Body of pancreas (tissue), 4 donors: ENCODE data around the gene EYS.

Source experiments
- POLR2A ChIP-seq, 3 donors: fragments of 450-650 bp; IDR thresholded peaks; one replicate each; pipeline ENCODE4 v1.6.1; 2016; ENCODE audit warnings: antibody characterized with exemption in 3 of 3, mild to moderate bottlenecking in 2 of 3
- TF ChIP-seq, protein P1 (sequence below), 7 experiments: fragments of 450-650 bp in 4 of 7; fragments of 200-600 bp in 3 of 7; sonication (generic) in 3 of 7; IDR thresholded peaks; one replicate each; pipeline ENCODE4 v1.5.1; 2016 to 2019; ENCODE audit warnings: antibody characterized with exemption in 7 of 7

DNA sequence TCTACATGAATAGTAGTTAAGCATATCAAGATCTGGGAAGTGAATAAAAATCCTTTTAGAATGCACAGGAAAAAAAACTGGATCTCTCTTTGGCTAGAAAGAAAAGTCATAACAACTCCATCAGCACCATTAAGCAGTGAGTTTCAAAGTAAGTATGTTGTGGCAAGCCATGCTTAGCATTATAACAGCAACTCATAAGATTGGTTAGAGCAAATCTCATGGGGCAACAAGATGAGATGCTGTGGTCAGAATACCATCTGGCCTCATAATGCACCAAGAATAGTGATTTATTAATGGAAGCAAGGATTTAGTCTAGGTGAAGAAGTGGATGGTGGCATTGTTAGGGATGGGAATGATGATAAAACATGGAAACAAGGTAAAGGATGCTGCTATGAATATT is 1912.0 kb downstream of the EYS start:
- TF ChIP-seq, protein P1, sequence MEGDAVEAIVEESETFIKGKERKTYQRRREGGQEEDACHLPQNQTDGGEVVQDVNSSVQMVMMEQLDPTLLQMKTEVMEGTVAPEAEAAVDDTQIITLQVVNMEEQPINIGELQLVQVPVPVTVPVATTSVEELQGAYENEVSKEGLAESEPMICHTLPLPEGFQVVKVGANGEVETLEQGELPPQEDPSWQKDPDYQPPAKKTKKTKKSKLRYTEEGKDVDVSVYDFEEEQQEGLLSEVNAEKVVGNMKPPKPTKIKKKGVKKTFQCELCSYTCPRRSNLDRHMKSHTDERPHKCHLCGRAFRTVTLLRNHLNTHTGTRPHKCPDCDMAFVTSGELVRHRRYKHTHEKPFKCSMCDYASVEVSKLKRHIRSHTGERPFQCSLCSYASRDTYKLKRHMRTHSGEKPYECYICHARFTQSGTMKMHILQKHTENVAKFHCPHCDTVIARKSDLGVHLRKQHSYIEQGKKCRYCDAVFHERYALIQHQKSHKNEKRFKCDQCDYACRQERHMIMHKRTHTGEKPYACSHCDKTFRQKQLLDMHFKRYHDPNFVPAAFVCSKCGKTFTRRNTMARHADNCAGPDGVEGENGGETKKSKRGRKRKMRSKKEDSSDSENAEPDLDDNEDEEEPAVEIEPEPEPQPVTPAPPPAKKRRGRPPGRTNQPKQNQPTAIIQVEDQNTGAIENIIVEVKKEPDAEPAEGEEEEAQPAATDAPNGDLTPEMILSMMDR (IDR thresholded peaks at IDR 0.05): no peak
- TF ChIP-seq POLR2A (IDR thresholded peaks at IDR 0.05): no peak
